ENCODE data around the gene PCSK9. TPM values are rescaled to one million over a fixed set of nuclear protein-coding genes. Genes with fewer than 3 reads are reported as not detected.

Gene PCSK9
- total and polyA plus RNA-seq, 2 experiments from 2014 or later: 77.6 to 327 TPM

- Mint-ChIP-seq H3K4me1 (no peaks in the 10 kb centered on the region), H3K27me3 (ENCODE audit: insufficient read depth, low read depth, poor library complexity) (peaks cover 10% of the 10 kb centered on the region), H3K27ac (no peak overlapping the region), H3K9me3 (no peaks in the 10 kb centered on the region), H3K4me3 (no peak overlapping the region), H3K36me3 (ENCODE audit: low read depth) (peaks cover 42% of the 10 kb centered on the region)
- peaks cover 20% of the 10 kb centered on the region for H3F3A ChIP-seq (replicated peaks; ENCODE audit: low read depth)
- DNase-seq (ENCODE audit: low spot score): no peak
- peaks cover 15% of the 10 kb centered on the region for H4K20me1 ChIP-seq (replicated peaks; ENCODE audit: insufficient read depth)
- peaks cover 61% of the 10 kb centered on the region for H3K36me3 ChIP-seq (ENCODE audit: insufficient read depth)
- peaks cover 13% of the 10 kb centered on the region; the same call in 1 of the 2 replicates for H3K79me2 ChIP-seq (replicated peaks; ENCODE audit: insufficient read depth)
- no peak overlapping the region for H3K4me3 ChIP-seq
- H2AFZ ChIP-seq: no peak overlapping the region
- no peaks in the 10 kb centered on the region for H3K4me1 ChIP-seq (ENCODE audit: insufficient read depth)
- no peaks in the 10 kb centered on the region for H3K27me3 ChIP-seq (ENCODE audit: insufficient read depth)
- no peak for ATAC-seq
- no peak overlapping the region for H3K4me2 ChIP-seq
- no peaks in the 10 kb centered on the region for H3K9me2 ChIP-seq (ENCODE audit: insufficient read depth)
- H3K27ac ChIP-seq (ENCODE audit: low read depth): no peak overlapping the region
- TF ChIP-seq ZNF114 (CRISPR knock-in tag; IDR thresholded peaks at IDR 0.05): no peak
- TF ChIP-seq ZNF462 (CRISPR knock-in tag; IDR thresholded peaks at IDR 0.05): no peak
- no peak for TF ChIP-seq STAT1 (IDR thresholded peaks at IDR 0.05; ENCODE audit: unreplicated experiment)
- TF ChIP-seq EZH2 (IDR thresholded peaks at IDR 0.05; ENCODE audit: low read depth, unreplicated experiment): no peak
- no peak for TF ChIP-seq EZH2phosphoT487 (IDR thresholded peaks at IDR 0.05; ENCODE audit: unreplicated experiment)
- no peak for TF ChIP-seq POLR2AphosphoS5 (IDR thresholded peaks at IDR 0.05; ENCODE audit: low read depth)
These were observed 15.9 kb downstream of the PCSK9 start for GRCh38 chr1:55055084-55055882.
